Natural killer cell (primary cell): ENCODE measurements around the gene KIRREL3. TPM values are rescaled to one million over a fixed set of nuclear protein-coding genes. Genes with fewer than 3 reads are reported as not detected.

Experiments
- ATAC-seq, 3 donors: fragments of 150-1000 bp in 2 of 3; fragments of 200-7000 bp in 1 of 3; cut with Tn5 transposase; 1 replicate in 1 of 3; 2 replicates in 2 of 3; pipeline ENCODE4 v1.10.0; 2021; ENCODE audit warnings: mild to moderate bottlenecking in 2 of 3, moderate library complexity in 2 of 3
- DNase-seq, 2 donors: peaks; one replicate each; pipeline versions ENCODE4 v3.0.0 to v3.0.0-alpha.2; 2013 to 2021; ENCODE audit warnings: mixed read lengths in 1 of 2
- H3K27ac ChIP-seq: one replicate; pipeline ENCODE4 v1.5.1; 2013; ENCODE audit warnings: mild to moderate bottlenecking, low read length
- H3K27me3 ChIP-seq: one replicate; pipeline ENCODE4 v1.6.1; 2013; ENCODE audit warnings: low read length; ENCODE audit not compliant: control insufficient read depth, insufficient read depth
- H3K36me3 ChIP-seq: one replicate; pipeline ENCODE4 v1.6.1; 2013; ENCODE audit warnings: low read length; ENCODE audit not compliant: control insufficient read depth, insufficient read depth
- H3K4me1 ChIP-seq: one replicate; pipeline ENCODE4 v1.6.1; 2013; ENCODE audit warnings: low read length; ENCODE audit not compliant: control insufficient read depth, insufficient read depth
- H3K4me3 ChIP-seq: one replicate; pipeline ENCODE4 v1.5.1; 2013; ENCODE audit warnings: low read length
- H3K9me3 ChIP-seq: one replicate; pipeline ENCODE4 v1.6.1; 2013; ENCODE audit warnings: low read length; ENCODE audit not compliant: control insufficient read depth, insufficient read depth
- H3K27ac Mint-ChIP-seq, 2 donors: one replicate each; pipeline ENCODE4 v1.8.0; 2022; ENCODE audit warnings: mild to moderate bottlenecking in 2 of 2, mixed read lengths in 2 of 2, moderate library complexity in 1 of 2
- H3K27me3 Mint-ChIP-seq, 2 donors: one replicate each; pipeline ENCODE4 v1.8.0; 2022; ENCODE audit warnings: low read depth in 2 of 2, mixed read lengths in 2 of 2
- H3K36me3 Mint-ChIP-seq: one replicate; pipeline ENCODE4 v1.8.0; 2022; ENCODE audit warnings: mixed read lengths
- H3K4me1 Mint-ChIP-seq, 2 donors: one replicate each; pipeline ENCODE4 v1.8.0; 2022; ENCODE audit warnings: mixed read lengths in 2 of 2
- H3K4me3 Mint-ChIP-seq: one replicate; pipeline ENCODE4 v1.8.0; 2022; ENCODE audit warnings: mild to moderate bottlenecking, moderate library complexity, mixed read lengths
- H3K9me3 Mint-ChIP-seq, 2 donors: one replicate each; pipeline ENCODE4 v1.8.0; 2022; ENCODE audit warnings: mixed read lengths in 2 of 2
- WGBS: methylation state at CpG from one replicate; pipeline ENCODE4 v1.1.7; 2013; ENCODE audit warnings: missing lambda C conversion rate; ENCODE audit not compliant: insufficient coverage; 5-methylcytosine and 5-hydroxymethylcytosine counted together
- intact Hi-C: fragments of 100-400 bp; cut with micrococcal nuclease; formaldehyde crosslinking; loops from one replicate; pipeline ENCODE4 v1.14.2; 2022
- total RNA-seq, 4 donors: library from RNA; stranded (reverse); fragments of 120-200 nt in 1 of 4; gene quantifications; one replicate each; pipeline versions ENCODE4 v1.2.3 to v1.2.4, GENCODE V29; 2013 to 2022
- TF ChIP-seq, protein P1 (sequence below): fragments of 200-600 bp; IDR thresholded peaks from one replicate; pipeline ENCODE4 v1.8.0; 2022; ENCODE audit warnings: antibody characterized with exemption

Gene KIRREL3
- total RNA-seq, 3 donors from 2014 or later (not counting 1 experiment from before 2014, with no cell fraction given), result not detected

DNA sequence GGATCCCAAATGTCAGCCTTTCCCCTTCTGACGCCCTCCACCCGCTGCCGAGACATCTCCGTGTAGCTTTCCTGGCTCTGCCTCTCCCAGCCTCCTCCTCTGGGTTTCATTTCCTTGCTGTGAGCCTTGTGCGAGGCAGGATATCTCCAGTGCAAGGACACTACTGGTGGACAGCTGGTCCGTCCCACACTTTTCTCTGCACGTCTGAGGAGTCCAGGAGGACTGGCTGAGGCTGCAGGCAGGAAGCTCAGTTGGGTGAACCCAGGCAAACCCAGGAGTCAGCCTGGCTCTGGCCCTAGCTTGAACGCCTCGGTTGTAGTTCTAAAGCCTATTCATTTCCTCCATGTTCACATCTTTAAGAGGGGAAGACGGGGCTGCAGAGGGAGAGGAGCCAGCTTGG is 499.6 kb downstream of the KIRREL3 start:
- H3K9me3 ChIP-seq, result no peaks in the 10 kb centered on the region
- H3K4me1 Mint-ChIP-seq, result no peaks in the 10 kb centered on the region
- ATAC-seq (no peak), DNase-seq (no peak)
- H3K4me3 Mint-ChIP-seq, result no peak overlapping the region
- H3K27me3 Mint-ChIP-seq, result peaks cover 35 to 45% of the 10 kb centered on the region in 2 donors
- TF ChIP-seq, protein P1, sequence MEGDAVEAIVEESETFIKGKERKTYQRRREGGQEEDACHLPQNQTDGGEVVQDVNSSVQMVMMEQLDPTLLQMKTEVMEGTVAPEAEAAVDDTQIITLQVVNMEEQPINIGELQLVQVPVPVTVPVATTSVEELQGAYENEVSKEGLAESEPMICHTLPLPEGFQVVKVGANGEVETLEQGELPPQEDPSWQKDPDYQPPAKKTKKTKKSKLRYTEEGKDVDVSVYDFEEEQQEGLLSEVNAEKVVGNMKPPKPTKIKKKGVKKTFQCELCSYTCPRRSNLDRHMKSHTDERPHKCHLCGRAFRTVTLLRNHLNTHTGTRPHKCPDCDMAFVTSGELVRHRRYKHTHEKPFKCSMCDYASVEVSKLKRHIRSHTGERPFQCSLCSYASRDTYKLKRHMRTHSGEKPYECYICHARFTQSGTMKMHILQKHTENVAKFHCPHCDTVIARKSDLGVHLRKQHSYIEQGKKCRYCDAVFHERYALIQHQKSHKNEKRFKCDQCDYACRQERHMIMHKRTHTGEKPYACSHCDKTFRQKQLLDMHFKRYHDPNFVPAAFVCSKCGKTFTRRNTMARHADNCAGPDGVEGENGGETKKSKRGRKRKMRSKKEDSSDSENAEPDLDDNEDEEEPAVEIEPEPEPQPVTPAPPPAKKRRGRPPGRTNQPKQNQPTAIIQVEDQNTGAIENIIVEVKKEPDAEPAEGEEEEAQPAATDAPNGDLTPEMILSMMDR, result no peak
- H3K36me3 ChIP-seq, result no peaks in the 10 kb centered on the region
- WGBS, result 82% methylated on average over 10 of the region's 10 CpGs
- no peak overlapping the region for H3K27ac Mint-ChIP-seq
- no peaks in the 10 kb centered on the region for H3K4me1 ChIP-seq
- intact Hi-C loops, result no loop called here
- H3K27me3 ChIP-seq, result peaks cover 3% of the 10 kb centered on the region
- H3K36me3 Mint-ChIP-seq, result no peaks in the 10 kb centered on the region
- H3K4me3 ChIP-seq, result no peak overlapping the region
- peaks cover 0 to 5% of the 10 kb centered on the region in 2 donors for H3K9me3 Mint-ChIP-seq
- H3K27ac ChIP-seq, result no peak overlapping the region

DNA sequence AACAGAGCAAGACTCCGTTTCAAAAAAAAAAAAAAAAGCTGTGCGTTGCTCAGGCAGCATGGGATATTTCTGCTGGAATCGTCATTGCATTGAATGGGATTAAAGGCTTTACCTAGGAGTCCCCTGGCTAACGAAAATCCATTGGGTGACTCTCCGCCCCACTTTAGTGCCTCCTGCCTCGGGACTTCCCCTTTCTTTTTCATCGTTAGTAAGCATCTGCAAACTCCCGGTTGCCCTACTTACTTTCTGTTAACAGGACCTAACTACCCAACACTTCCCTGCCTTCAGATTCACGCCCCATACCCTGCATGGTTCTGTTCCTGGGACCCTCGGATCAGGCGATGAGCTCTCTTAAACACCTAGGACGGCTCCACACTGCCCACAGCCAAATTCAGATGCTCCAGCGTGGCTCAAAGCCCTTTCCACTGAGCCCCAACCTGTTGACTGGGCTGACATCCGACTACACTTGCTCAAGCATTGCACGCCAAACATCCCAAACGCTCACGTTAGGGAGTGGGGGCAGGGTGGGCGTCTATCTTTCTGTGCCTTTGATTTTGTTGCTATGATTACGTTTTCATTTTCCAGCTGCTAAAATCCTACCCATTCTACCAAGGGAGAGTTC is 501.3 kb downstream of the KIRREL3 start:
- H3K27ac ChIP-seq, result no peak overlapping the region
- no peaks in the 10 kb centered on the region for H3K4me1 ChIP-seq
- TF ChIP-seq, protein P1, result no peak
- 47% methylated on average over 19 of the region's 19 CpGs for WGBS
- no peak overlapping the region for H3K27ac Mint-ChIP-seq
- H3K27me3 ChIP-seq, result no peaks in the 10 kb centered on the region
- H3K4me1 Mint-ChIP-seq, result no peaks in the 10 kb centered on the region
- no peak overlapping the region for H3K4me3 Mint-ChIP-seq
- peaks cover 29 to 31% of the 10 kb centered on the region in 2 donors for H3K27me3 Mint-ChIP-seq
- H3K36me3 ChIP-seq, result no peaks in the 10 kb centered on the region
- ATAC-seq (no peak), DNase-seq (no peak)
- peaks cover 0 to 2% of the 10 kb centered on the region in 2 donors for H3K9me3 Mint-ChIP-seq
- no peak overlapping the region for H3K4me3 ChIP-seq
- intact Hi-C loops, result no loop called here
- no peaks in the 10 kb centered on the region for H3K36me3 Mint-ChIP-seq
- H3K9me3 ChIP-seq, result no peaks in the 10 kb centered on the region

DNA sequence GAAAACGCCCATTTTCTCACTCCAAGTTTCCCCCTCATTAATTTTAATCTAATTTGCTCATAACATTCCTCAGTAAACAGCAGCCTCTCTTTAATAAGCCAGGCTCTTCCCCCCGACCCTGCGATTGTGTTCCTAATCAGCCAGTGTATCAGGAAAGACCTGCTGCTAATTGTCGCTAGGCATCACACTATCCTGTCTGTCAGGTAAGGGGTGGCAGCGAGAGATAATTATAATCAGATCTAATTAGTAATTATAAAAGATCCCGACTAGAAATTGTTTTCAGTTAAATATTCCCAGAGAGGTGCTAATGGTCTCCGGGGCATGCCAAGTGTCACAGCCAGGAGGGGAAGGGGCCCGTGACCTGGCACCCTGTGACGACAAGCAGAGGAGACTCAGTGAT is 502.3 kb downstream of the KIRREL3 start:
- no peaks in the 10 kb centered on the region for H3K27me3 ChIP-seq
- no peaks in the 10 kb centered on the region for H3K4me1 ChIP-seq
- no peaks in the 10 kb centered on the region for H3K4me1 Mint-ChIP-seq
- 77% methylated on average over 8 of the region's 9 CpGs for WGBS
- no peaks in the 10 kb centered on the region for H3K9me3 ChIP-seq
- H3K4me3 ChIP-seq, result no peak overlapping the region
- H3K36me3 Mint-ChIP-seq, result no peaks in the 10 kb centered on the region
- H3K36me3 ChIP-seq, result no peaks in the 10 kb centered on the region
- H3K27ac ChIP-seq, result no peak overlapping the region
- peaks cover 22% of the 10 kb centered on the region in 2 donors for H3K27me3 Mint-ChIP-seq
- no peak overlapping the region for H3K4me3 Mint-ChIP-seq
- TF ChIP-seq, protein P1, result no peak
- intact Hi-C loops, result no loop called here
- DNase-seq (no peak), ATAC-seq (no peak)
- H3K9me3 Mint-ChIP-seq, result no peaks in the 10 kb centered on the region
- H3K27ac Mint-ChIP-seq, result no peak overlapping the region

DNA sequence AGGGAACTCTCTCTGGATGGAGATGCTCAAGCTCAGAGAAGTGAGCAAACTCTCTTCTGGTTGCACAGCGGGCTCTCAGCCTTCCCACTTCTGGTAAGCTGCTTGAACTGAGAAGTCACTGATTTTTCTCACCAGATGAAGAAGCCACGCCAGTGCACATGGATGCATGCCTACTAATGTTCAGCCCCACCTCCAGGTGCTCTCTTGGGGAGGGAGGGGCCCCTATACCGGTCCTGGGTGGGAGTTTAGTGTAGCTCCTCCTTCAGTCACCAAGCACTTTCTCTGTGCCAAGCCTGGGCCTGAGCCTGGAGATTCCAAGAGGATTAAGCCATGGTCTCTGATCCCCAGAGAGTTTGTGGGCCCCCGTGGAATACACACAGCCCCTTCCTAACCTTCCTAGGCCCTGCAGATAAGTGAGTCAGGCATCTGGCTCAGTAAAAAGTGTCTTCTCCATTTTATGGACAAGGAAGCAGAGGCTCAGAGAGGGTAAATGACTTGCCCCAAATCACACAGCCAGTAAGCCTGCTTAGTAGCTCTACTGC is 502.9 kb downstream of the KIRREL3 start:
- H3K4me1 ChIP-seq, result no peaks in the 10 kb centered on the region
- Mint-ChIP-seq H3K27ac (no peak overlapping the region), H3K4me3 (no peak overlapping the region), H3K36me3 (no peaks in the 10 kb centered on the region), H3K27me3 (peaks cover 15 to 17% of the 10 kb centered on the region in 2 donors), H3K9me3 (no peaks in the 10 kb centered on the region), H3K4me1 (no peaks in the 10 kb centered on the region)
- no peak overlapping the region for H3K27ac ChIP-seq
- ATAC-seq (no peak), DNase-seq (no peak)
- intact Hi-C loops, result no loop called here
- TF ChIP-seq, protein P1, result no peak
- H3K4me3 ChIP-seq, result no peak overlapping the region
- no peaks in the 10 kb centered on the region for H3K9me3 ChIP-seq
- no peaks in the 10 kb centered on the region for H3K27me3 ChIP-seq
- WGBS, result 50% methylated on average over 4 of the region's 4 CpGs
- H3K36me3 ChIP-seq, result no peaks in the 10 kb centered on the region
